ENCODE measurements around the gene AMBN.
A peak's percentile ranks its signal among the peaks of the same experiment; 100 is the strongest.

Gene AMBN

GRCh38 chr4:70586841-70587240, 5.2 kb upstream of the AMBN start:
- no peak for TF ChIP-seq CTCF (conservative IDR thresholded peaks at IDR 0.05; ENCODE audit: low read depth, low read length)
- DNase-seq (ENCODE audit: low read depth), result no peak
- no peak overlapping the region for H3K4me3 ChIP-seq (ENCODE audit: low read depth, low read length)

- TF ChIP-seq CTCF (conservative IDR thresholded peaks at IDR 0.05; ENCODE audit: low read depth, low read length), result no peak
- no peak for DNase-seq (ENCODE audit: low read depth)
- H3K4me3 ChIP-seq (ENCODE audit: low read depth, low read length), result no peak overlapping the region
These were observed 2.3 kb upstream of the AMBN start for GRCh38 chr4:70589785-70590184.

- DNase-seq (ENCODE audit: low read depth), result no peak
- H3K4me3 ChIP-seq (ENCODE audit: low read depth, low read length), result no peak overlapping the region
- TF ChIP-seq CTCF (conservative IDR thresholded peaks at IDR 0.05; ENCODE audit: low read depth, low read length), result no peak
These were observed 2.1 kb downstream of the AMBN start for GRCh38 chr4:70594196-70594595.

- no peak overlapping the region for H3K4me3 ChIP-seq (ENCODE audit: low read depth, low read length)
- no peak for DNase-seq (ENCODE audit: low read depth)
- TF ChIP-seq CTCF (conservative IDR thresholded peaks at IDR 0.05; ENCODE audit: low read depth, low read length), result no peak
These were observed 8.2 kb downstream of the AMBN start for GRCh38 chr4:70600305-70600704.

GRCh38 chr4:70600977-70601376, 8.9 kb downstream of the AMBN start:
- TF ChIP-seq CTCF (conservative IDR thresholded peaks at IDR 0.05; ENCODE audit: low read depth, low read length), result no peak
- H3K4me3 ChIP-seq (ENCODE audit: low read depth, low read length), result no peak overlapping the region
- no peak for DNase-seq (ENCODE audit: low read depth)

GRCh38 chr4:70601422-70602039, 9.5 kb downstream of the AMBN start:
- peak; percentile 91 for TF ChIP-seq CTCF (conservative IDR thresholded peaks at IDR 0.05; ENCODE audit: low read depth, low read length)
- H3K4me3 ChIP-seq (ENCODE audit: low read depth, low read length), result no peak overlapping the region
- peak; percentile 84 for DNase-seq (ENCODE audit: low read depth)

- TF ChIP-seq CTCF (conservative IDR thresholded peaks at IDR 0.05; ENCODE audit: low read depth, low read length), result no peak
- no peak overlapping the region for H3K4me3 ChIP-seq (ENCODE audit: low read depth, low read length)
- peak; percentile 36 for DNase-seq (ENCODE audit: low read depth)
These were observed 11.8 kb downstream of the AMBN start for GRCh38 chr4:70603856-70604255.

Measured in choroid plexus epithelial cell (primary cell).